Measurements from ENCODE around the gene ATXN1.
A peak's percentile ranks its signal among the peaks of the same experiment; 100 is the strongest.
"Not testable (repeated sequence)": the region's sequence is repeated elsewhere in the genome, so short reads cannot be mapped to it uniquely, and the experiment has no call there.

Gene ATXN1

DNA sequence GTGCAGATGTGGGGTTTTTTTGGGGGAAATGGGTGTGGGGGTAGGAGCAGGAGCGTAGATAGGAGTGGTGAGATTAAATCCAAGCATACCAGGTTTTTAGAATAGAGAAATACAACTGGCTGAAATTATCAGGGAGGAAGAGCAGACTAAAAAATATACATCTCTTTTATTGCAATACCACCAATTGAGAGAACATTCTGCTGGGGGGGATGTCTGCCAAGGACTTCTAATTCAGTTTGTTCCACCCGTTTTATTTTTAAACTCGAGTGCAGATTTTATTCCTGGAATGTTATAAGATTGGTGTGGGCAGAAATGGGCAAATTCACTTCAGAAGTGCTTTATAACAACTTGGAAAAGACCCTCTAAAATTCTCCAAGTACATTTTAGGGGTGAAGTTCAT is 330.2 kb downstream of the ATXN1 start:
- DNase-seq, result no peak

DNA sequence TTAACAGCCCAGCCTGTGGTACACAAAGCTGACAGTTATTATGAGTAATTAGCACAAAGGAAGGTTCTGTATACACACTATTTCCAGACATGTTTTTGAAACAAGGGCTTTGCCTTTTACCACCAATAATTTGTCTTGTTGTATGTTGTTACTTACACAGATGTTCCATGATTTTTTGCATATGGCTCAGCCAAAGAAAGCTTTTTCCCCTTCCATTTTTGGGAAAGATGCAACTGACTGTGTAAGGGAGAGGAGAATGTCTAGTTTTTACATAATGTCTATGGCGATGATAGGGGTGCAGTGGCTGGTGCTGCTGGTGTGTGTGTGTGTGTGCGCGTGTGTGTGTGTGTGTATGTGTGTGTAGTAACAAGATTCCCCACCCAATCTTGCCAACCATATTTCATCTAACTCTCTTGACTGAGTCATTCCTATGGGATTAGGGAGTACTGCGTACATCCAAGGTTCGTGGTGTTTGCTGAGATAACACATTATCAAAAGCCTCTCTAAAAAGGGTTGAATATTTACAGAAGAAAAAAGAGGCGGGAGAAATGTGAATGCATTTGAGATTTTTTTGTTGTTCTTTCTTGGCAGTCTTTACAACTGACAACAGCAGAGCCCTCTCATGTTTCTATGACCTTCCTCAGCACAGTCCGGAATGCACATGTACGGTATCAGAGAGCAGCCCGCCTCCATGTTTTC is 330.7 kb downstream of the ATXN1 start:
- DNase-seq, result no peak

DNA sequence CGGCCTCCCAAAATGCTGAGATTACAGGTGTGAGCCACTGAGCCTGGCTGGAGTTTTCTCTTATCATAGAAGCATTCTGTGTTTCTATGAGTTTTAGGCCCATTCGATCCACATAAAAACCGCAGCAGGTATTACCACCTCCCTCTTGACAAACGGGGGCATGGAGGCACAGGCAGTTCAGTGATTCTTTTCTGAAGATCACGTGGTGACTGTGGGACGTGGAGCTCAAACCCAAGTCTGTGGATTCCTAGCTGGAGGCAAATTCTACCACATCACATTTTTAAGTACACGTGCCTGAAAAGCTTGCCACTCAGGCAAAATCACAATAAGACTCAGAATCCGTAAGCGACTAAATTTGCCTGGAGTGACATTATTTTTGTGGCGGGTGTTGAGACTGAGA is 331.6 kb downstream of the ATXN1 start:
- no peak for DNase-seq

DNA sequence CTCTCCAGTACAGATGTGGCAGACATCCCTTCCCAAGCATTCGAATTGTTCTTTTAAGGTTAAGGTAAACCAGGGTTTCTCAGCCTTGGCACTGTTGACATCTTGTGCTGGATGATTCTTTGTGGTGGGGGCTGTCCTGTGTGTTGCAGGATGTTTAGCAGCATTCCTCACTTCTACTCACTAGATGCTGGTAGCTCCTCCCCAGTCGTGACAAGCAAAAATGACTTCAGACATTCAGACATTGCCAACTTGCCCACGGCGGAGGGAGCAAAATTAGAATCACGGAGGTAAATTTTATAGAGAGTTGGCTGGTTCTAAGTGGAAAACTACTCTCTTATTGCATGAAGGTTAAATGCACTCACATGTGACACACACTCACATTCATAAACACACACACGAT is 334.1 kb downstream of the ATXN1 start:
- DNase-seq, result no peak

DNA sequence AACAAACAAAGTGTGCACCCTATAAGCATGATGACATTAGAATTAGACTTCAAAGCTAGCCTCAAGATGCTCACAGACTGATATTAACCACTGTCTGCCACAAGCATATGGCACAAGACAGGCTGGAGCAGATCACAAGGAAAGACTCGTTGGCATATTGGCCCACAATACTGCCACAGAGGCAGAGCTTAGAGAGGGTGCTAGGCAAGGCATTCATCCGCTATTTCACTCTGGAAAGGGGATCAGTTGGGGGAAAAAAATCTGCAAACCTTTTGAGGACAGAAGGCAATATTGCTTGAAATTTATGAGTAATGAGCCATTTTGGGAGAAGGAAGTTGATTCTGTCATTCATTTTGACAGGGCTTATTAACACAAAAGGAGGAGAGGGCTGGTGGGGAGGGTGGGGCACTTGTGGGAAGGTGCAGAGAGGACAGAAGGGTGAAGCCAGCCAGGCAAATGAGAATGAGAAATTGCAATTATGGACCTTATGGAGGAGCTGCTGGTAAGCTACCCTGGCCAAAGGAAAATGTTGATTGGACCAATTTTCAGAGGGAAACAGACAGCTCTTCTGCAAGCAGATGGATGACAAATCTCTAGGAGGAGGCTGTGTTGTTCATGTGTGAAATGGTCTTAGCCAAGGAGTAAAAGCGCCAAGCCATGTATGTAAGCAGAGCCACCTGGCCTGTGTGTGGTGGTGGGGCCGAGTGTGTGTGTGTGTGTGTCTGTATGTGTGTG is 335.2 kb downstream of the ATXN1 start:
- no peak for DNase-seq

DNA sequence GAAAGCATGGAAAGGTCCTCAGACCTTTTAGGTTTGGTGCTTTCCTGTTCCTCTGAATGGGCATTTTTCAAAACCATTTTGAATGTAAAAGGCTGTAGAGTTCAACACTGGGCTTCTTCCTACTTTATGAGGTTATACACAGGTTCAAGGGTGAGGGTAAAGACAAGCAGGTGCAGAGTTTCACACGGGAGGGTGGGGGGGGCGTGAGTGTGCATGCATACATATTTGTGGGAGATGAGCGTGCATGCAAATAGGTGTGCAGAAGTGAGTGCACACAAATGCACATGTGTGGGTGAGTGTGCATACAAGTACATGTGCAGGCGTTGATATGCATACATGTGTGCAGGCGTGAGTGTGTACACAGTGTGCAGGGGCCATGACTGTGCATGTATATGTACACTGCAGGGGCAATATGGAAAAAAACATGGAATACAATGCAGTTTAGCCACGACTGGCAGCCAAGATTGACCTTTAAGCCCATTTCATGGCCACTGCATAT is 339.7 kb downstream of the ATXN1 start:
- DNase-seq, result no peak

DNA sequence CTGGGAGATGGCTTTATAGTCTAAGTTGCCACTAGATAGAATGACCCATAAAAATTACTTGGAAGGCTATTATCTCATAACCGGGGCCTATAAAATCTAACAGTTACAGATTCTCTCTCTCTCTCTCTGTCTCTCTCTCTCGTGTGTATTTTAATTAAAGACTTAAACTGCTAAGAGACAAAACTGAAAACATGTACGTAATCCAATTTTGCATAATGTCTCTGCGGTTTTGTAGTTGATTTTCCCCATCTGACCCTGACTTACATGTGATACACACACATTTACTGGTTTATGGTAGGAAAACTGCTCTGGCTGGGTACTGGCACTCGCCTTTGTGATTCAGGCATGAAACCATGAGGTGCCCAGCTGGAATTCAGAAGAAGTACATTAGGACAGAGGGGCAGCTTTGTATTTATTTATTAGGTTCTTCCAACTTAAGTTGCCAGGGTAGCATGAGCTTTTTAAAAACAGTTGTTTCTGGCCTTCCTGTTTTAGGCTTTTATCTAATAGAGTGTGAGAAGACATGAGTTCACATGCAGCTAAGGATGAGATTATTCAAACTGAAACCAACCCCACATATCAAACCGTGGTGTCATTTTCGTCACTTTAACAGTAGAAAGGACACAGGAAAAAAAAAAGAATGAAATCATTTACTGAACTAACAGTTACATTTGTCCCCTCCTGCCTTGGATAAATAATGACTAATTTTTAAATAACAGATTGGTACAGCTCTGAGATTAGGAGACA is 340.4 kb downstream of the ATXN1 start:
- peak; percentile 34 for DNase-seq

DNA sequence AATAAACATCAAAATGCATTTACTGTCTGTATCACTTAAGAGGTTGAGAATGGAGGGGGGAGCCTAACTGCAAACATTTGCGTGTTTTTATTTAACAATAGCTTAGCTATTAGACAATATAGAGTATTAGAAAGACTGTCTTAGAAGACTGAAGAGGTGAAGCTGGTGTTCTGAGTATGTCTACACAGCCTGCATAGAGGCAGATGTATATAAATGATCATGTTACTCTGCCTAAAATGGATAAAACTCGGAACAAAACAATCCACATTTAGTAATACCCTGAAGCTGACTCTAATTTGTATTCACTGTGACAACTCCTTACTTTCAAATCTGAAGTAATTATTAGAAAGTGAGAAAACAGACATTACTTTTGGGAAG is 340.9 kb downstream of the ATXN1 start:
- no peak for DNase-seq

DNA sequence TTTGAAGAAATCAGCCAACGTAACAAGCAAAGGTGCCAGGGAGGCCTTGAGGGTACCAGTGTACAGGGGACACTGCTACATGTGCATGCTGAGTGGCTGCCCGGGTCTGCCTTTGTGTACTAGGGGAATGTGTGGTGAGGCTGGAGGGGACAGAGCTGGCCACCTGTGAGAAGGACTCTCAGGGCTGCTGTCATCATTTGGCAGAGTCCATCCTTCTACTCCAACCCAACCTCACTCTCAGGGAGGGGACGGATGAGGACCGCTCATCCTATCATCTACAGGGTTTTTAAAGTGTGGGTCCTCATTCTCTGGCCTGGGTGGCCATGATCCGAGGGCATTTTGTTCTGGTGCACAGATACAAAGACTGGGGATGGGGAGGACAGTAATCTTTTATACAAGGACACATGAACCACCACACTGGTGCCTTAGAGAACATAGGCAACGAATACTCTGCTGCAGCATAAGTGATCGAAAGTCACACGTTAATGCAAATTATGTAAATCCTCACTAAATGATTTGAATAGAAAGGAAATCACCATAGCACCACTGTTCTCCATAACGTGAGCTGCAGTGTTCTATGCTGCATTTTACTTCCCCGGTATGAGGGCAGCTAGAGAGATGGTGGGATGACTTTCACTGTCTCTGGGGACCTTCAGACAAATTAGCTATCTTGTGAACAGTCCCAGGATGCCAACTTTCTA is 341.5 kb downstream of the ATXN1 start:
- no peak for DNase-seq

DNA sequence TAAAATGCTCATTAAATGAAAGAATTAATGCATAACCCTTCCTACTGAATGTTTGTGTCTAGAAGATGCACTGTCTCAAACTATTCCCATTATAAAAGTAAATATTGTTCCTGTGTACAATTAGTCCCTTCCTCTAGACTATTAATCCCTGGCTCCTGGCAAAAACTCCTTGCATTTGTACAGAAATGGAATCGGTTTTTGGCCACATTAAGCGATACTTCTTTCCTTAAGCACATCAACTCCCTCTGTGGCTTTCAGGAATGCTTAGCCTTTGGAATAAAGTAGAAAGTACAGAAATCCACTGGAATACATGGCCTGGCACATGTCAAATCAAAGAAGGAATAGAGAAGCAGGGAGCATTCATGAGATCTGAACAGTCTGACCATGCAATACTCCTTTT is 343.1 kb downstream of the ATXN1 start:
- no peak for DNase-seq

DNA sequence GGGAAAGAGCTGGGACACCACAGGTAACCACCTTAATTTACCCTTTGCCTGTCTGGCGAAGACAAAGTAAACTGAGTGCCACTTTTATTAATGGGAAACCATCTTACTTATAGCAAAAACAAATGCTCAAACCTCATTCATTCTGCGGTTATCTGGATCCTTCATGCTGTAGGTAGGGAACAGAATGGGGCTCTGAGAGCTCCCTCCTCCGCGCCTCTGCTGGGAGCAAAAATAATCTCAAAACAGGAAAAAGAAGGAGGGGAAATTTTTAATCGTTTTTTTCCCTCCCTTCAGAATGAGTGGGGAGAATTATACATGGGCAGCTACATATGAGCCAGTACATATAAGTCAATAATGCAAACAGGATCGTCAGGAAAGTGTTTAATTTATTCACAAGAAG is 345.6 kb downstream of the ATXN1 start:
- no peak for DNase-seq

DNA sequence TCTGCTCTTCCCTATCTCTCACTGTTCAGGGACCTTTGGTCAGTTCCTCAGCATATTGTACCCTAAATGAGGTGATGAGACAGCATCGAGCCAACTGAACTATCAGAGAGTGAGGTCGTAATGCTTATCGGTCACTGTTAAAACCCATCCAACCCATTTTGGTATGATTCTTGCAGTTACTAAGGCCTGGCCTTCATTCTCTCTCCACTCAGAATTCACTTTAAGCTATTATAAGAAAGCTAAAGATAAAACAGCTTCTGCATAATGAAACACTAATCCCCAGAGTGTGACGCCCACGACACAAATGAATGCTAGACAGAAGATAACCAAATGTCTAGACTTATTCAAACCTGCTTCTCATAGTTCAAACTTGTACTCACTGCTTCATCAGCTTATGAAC is 347.1 kb downstream of the ATXN1 start:
- DNase-seq, result peak; percentile 16

DNA sequence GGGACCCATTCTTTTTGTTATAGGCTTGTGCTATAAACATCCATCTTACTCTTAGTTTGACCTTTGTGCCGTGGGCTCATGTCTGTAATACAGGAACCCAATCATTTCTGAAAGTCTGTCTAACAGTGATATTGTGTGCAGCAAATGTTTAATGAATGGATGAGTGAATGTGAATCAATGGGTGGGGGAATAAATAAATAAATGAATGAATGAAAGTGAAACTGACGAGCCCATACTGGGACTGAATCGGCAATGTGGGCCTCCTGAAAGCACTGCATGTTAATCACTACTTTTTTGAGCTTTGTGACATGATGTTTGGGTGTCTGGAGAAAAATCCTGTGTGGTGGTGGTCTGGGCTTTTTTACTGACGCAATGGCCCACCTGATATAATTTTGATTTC is 347.9 kb downstream of the ATXN1 start:
- peak; percentile 12 for DNase-seq

DNA sequence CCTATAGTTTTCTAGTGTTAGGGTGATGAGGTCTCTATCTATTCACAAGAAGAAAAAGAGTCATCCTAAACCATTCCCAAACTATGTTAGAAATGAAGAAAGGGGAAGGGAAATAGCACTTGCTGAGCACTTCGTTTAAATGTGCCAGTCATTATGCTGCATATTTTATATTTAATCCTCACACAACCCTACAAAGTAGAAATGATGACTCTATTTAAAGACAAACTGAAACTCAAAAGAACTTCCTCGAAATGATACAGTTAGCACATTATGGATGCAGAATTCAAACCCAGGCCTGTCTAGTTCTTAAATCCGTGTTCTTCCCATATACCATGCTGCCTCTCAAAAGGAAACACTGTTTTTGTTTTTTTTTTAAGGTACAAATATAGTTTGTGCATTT is 348.3 kb downstream of the ATXN1 start:
- no peak for DNase-seq

DNA sequence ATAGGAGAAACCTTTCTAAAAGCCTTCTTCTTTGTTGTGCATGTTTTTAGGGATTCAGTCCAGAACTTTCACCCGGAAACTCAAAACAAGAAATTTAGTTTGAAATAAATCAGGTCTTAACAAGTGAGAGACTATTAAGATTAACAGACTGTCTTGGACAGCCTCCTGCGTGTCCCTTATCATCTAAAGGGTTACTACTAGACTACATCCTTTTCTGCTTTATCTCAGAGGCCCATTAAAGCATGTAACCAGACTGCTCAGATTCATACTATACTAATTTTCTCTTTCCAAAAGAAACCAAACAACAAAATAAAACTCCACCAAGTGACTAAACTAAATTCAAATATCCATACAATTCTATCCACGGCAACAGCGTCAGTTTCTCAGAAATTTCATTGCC is 349.1 kb downstream of the ATXN1 start:
- no peak for DNase-seq

DNA sequence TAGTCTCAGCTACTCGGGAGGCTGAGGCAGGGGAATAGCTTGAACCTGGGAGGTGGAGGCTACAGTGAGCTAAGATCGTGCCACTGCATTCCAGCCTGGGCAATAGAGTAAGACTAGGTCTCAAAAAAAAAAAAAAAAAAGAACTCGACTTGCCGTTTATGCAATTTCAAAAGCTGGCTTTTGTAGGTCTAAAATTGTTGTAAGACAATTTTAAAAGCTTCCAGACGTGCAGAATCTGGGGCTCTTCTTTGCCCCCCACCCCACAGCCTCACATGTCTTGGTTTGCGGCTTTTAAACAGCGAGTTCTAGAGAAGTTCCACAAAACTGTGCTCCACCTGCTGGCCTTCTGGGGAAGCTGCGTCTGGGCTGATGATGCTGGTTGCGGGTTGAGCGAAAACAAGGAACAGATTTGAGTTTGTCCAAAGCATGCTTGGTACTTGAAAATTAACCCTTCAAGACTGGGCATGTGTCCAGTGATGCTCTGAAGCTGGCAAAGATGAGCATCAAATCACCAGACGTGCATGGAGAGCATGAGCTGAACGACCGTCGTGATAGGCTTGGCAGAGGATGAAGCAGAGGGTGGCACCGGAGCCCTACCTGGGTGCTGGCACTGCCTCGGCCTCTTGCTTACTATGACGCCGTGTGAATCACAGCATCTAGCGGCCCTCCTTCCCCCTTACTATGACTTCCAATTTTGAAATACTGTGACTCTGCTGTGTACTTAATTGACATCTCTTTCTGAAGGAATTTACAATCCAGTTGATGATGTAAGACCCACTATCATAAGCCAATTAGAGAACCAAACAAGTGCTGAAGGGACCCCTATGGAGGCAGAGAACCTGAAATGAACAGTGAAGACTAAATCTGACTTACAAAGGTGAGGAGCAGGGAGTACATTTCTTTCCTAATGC is 351.5 kb downstream of the ATXN1 start:
- DNase-seq, result peak; percentile 53

DNA sequence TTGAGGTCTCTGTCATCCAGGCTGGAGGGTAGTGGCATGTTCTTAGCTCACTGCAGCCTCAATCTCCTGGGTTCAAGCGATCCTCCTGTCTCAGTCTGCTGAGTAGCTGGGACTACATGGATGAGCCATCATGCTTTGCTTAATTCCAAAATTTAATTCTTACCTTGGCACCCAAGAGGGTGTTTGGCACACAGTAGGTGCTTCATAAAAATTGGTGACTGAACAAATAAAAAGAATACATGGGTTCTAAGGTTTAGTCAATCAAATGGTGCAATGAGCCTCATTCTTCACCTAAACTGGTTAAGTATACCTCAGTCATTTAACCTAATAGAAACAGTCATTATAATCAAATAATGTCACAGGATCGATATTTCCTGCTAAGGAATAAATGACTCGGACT is 352.5 kb downstream of the ATXN1 start:
- no peak for DNase-seq

DNA sequence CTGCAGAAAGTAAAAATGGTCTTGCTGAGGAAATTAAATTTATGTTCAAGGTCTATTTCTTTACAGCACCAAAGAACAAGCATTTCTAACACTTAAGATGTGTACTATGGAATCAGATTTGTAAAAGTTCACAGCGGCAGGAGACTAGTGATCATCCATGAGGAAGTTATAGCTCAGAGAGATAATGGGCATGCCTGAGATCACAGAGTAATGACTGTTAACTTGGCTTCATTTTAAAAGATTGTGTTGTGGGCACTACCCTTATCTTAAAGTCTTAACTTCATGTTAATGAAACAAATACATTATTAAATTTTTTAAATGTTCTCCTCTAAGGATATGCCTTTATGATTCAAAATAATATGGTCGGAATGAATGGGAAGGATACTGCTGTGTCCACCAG is 354.3 kb downstream of the ATXN1 start:
- no peak for DNase-seq

DNA sequence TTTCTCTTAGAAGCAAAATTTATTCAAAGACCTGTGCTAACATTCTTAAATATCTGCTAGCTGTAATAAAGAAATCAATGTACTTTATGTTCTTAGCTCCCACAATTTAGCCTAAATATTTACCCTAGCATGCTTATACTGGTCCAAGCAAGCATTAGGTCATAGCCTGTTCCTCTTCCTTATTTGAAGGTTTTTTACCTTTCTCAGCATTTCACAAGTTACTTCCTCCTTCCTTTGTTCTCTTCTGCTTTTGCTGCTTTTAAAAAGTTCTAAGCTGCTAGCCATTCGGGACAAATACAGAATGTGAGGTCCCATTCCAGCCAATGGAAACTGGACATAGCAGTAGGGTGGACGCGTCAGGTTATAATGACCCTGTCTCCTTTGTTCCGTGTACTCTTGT is 354.7 kb downstream of the ATXN1 start:
- DNase-seq, result not testable (repeated sequence)

DNA sequence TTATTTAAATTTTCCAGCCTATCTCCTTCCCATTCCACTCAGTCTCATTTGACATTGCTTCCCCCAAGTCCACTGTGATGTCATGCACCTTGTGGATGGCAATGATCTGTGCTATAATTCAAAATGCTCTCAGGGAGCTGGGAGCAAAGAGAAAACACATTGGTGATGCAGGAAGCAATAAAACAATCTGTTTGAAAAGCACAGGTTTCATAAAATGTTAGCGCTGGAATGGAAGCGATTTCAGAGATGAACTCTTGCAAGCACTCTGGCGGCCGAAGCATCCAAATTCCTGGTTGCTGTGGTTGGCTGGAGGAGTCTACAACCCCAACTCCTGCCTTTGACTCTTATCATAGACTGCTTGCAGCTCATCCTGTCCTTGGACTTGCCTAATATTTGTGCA is 355.9 kb downstream of the ATXN1 start:
- no peak for DNase-seq

DNA sequence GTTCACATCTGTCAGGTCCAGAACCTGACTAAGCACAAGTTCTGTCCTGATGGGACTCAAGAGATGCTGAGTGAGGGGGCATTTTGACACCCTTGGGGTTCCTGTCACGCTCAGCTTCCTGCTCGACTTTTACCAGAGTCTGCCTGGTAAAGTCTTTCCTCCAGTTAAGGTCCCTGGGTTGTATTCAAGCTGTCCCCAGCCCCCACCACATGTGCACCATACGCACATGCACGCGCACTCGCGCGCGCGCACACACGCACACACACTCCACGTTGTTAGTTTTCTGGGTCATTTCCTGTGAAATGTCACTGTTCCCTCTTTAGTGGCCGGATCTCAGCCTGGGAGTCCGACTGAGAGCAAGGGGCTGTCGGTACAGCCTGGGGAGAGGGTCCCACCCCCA is 356.8 kb downstream of the ATXN1 start:
- no peak for DNase-seq

DNA sequence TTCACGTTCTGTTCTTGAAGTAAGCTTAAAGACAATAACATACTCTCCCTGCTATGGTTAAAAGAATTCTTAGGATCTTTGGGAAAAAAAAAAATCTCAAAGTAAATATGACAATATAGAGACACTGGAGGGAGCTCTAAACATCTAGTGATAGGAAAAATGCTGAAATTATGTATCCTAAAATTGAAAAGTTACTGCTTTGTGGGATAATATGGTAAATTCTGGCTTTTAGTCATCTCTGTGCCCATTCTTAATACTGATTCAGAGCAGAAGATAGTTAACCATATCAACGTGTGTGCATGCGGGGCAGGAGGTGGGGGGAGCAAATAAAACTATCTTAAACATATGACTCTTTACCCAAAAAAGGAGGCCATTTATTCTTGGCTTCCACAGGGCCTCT is 357.4 kb downstream of the ATXN1 start:
- no peak for DNase-seq
